Ishikawa (cell line): Measurements from ENCODE around the gene PSAP.

ENCODE experiments used
- CREB1 ChIP-seq: IDR thresholded peaks from 2 replicates; pipeline ENCODE4 v1.6.1; 2012; ENCODE audit warnings: low read depth
- EGR1 ChIP-seq: IDR thresholded peaks from 2 replicates; pipeline ENCODE4 v1.6.1; 2012
- EP300 ChIP-seq: IDR thresholded peaks from 2 replicates; pipeline ENCODE4 v1.6.1; 2012; ENCODE audit warnings: borderline replicate concordance
- FOXM1 ChIP-seq: IDR thresholded peaks from 2 replicates; pipeline ENCODE4 v1.6.1; 2012; ENCODE audit warnings: low read depth, borderline replicate concordance
- MAX ChIP-seq: IDR thresholded peaks from 2 replicates; pipeline ENCODE4 v1.6.1; 2012
- RAD21 ChIP-seq: IDR thresholded peaks from 2 replicates; pipeline ENCODE4 v1.6.1; 2012; ENCODE audit warnings: low read depth
- REST ChIP-seq: IDR thresholded peaks from 2 replicates; pipeline ENCODE4 v1.6.1; 2012; ENCODE audit warnings: low read depth, mild to moderate bottlenecking
- TAF1 ChIP-seq: IDR thresholded peaks from 2 replicates; pipeline ENCODE4 v1.6.1; 2012; ENCODE audit warnings: low read depth, mild to moderate bottlenecking
- TCF12 ChIP-seq: IDR thresholded peaks from 2 replicates; pipeline ENCODE4 v1.6.1; 2012; ENCODE audit warnings: low read depth
- TEAD4 ChIP-seq: IDR thresholded peaks from 2 replicates; pipeline ENCODE4 v1.6.1; 2012
- YY1 ChIP-seq: IDR thresholded peaks from 2 replicates; pipeline ENCODE4 v1.6.1; 2012; ENCODE audit warnings: low read depth
- ZBTB7A ChIP-seq: IDR thresholded peaks from 2 replicates; pipeline ENCODE4 v1.6.1; 2012; ENCODE audit warnings: low read depth

GRCh38 chr10:71899665-71900412, 48.8 kb upstream of the PSAP start:
- no peak for TF ChIP-seq TEAD4
- no peak for TF ChIP-seq MAX
- TF ChIP-seq CREB1 = no peak
- TF ChIP-seq YY1 = no peak
- TF ChIP-seq RAD21 = no peak
- TF ChIP-seq REST = no peak
- no peak for TF ChIP-seq ZBTB7A
- TF ChIP-seq TCF12 = no peak
- no peak for TF ChIP-seq EP300
- no peak for TF ChIP-seq TAF1
- no peak for TF ChIP-seq FOXM1
- no peak for TF ChIP-seq EGR1
